ENCODE results near the gene ANAPC1. TPM values are rescaled to one million over a fixed set of nuclear protein-coding genes. Genes with fewer than 3 reads are reported as not detected.

ANAPC1 gene
- total and polyA plus RNA-seq, 10 of the 15 experiments (the other 5 are each of a cell fraction or from before 2014, with no cell fraction given): 10.0 to 108 (median 53.6) TPM

DNA sequence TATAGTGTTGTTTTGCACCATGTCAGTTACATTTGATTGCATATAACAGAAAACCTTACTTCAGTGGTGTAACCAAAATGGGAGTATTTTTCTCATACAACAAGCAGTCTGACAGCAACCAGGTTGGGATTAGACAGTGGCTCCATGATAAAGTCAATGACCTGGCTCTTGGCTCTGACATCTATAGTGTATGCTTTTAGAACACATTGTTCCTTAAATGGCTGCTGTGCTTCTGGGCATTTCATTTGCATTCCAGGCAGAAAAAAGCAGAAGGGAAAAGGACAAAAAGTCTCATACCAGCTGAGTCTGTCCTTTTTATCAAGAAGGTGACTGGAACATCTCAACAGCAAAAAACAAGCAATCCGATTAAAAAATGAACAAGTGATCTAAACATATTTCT, 24.6 kb upstream of the ANAPC1 start:
- in situ Hi-C loops (cut with MboI): no loop called here
- ChIA-PET RAD21 (ENCODE audit: unreplicated experiment) (interaction anchor here (1.2 to 1.7 kb wide), 3 partner anchors 21 to 139 kb away, joined by 3 to 4 read pairs (median 3); no protein-coding TSS in a partner anchor), CTCF (interaction anchor here (1.1 to 2.7 kb wide), 5 partner anchors 10 to 134 kb away, joined by 3 to 10 read pairs (median 4); no protein-coding TSS in a partner anchor), SMC1A (ENCODE audit: uncharacterized antibody, unreplicated experiment) (interaction anchor here (1.0 to 2.7 kb wide), 5 partner anchors 8 to 141 kb away, joined by 3 to 12 read pairs (median 5); no protein-coding TSS in a partner anchor), POLR2A (interaction anchor here (0.8 to 2.6 kb wide), 2 partner anchors 9 to 75 kb away, joined by 3 to 10 read pairs; no protein-coding TSS in a partner anchor)
- Histone ChIP-seq H3K4me3 (no peak overlapping the region), H3K9ac (ENCODE audit: control insufficient read depth, insufficient read depth, low read length) (no peak overlapping the region), H4K20me1 (ENCODE audit: control insufficient read depth, insufficient read depth) (no peaks in the 10 kb centered on the region), H3K79me2 (ENCODE audit: control insufficient read depth, insufficient read depth, low read length) (no peaks in the 10 kb centered on the region), H3K4me1 (ENCODE audit: control insufficient read depth, insufficient read depth, low read length) (peaks cover 10% of the 10 kb centered on the region), H3K36me3 (ENCODE audit: control insufficient read depth in 2 of 2, insufficient read depth in 2 of 2, low read length in 1 of 2) (no peaks in the 10 kb centered on the region), H3K4me2 (ENCODE audit: control insufficient read depth, insufficient read depth) (no peak overlapping the region), H2AFZ (ENCODE audit: control insufficient read depth, low read depth, low read length) (no peak overlapping the region), H3K27ac (ENCODE audit: control insufficient read depth, insufficient read depth) (no peak overlapping the region), H3K27me3 (replicated peaks in 1 of 2; ENCODE audit: control insufficient read depth in 2 of 2, insufficient read depth in 2 of 2, low read length in 1 of 2) (no peaks in the 10 kb centered on the region), H3K9me3 (replicated peaks; ENCODE audit: control insufficient read depth, insufficient read depth, low read length) (no peaks in the 10 kb centered on the region)
- FAIRE-seq (no peak), ATAC-seq (no peak), DNase-seq (ENCODE audit: low read depth, low spot score) (no peak)
- WGBS (ENCODE audit: insufficient coverage, insufficient replicate concordance, low lambda C conversion rate, missing lambda C conversion rate): 85% methylated on average over 1 of the region's 1 CpG
- no peak for TF ChIP-seq STAT1 (conservative IDR thresholded peaks at IDR 0.05)
- TF ChIP-seq, protein P1, sequence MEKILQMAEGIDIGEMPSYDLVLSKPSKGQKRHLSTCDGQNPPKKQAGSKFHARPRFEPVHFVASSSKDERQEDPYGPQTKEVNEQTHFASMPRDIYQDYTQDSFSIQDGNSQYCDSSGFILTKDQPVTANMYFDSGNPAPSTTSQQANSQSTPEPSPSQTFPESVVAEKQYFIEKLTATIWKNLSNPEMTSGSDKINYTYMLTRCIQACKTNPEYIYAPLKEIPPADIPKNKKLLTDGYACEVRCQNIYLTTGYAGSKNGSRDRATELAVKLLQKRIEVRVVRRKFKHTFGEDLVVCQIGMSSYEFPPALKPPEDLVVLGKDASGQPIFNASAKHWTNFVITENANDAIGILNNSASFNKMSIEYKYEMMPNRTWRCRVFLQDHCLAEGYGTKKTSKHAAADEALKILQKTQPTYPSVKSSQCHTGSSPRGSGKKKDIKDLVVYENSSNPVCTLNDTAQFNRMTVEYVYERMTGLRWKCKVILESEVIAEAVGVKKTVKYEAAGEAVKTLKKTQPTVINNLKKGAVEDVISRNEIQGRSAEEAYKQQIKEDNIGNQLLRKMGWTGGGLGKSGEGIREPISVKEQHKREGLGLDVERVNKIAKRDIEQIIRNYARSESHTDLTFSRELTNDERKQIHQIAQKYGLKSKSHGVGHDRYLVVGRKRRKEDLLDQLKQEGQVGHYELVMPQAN (conservative IDR thresholded peaks at IDR 0.05): no peak
- TF ChIP-seq ZNF622 (IDR thresholded peaks at IDR 0.05): no peak
- no peak for TF ChIP-seq SKIL (IDR thresholded peaks at IDR 0.05; ENCODE audit: low read depth, poor library complexity, severe bottlenecking)
- TF ChIP-seq BRCA1 (IDR thresholded peaks at IDR 0.05; ENCODE audit: low read depth, low read length): no peak
- no peak for TF ChIP-seq YBX1 (IDR thresholded peaks at IDR 0.05)
- TF ChIP-seq, protein P2, sequence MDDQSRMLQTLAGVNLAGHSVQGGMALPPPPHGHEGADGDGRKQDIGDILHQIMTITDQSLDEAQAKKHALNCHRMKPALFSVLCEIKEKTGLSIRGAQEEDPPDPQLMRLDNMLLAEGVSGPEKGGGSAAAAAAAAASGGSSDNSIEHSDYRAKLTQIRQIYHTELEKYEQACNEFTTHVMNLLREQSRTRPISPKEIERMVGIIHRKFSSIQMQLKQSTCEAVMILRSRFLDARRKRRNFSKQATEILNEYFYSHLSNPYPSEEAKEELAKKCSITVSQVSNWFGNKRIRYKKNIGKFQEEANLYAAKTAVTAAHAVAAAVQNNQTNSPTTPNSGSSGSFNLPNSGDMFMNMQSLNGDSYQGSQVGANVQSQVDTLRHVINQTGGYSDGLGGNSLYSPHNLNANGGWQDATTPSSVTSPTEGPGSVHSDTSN (IDR thresholded peaks at IDR 0.05; ENCODE audit: insufficient replicate concordance, low read depth, low read length): no peak
- no peak for TF ChIP-seq PRDM15 (CRISPR knock-in tag; IDR thresholded peaks at IDR 0.05)
- TF ChIP-seq CREM (IDR thresholded peaks at IDR 0.05; ENCODE audit: low read depth): no peak
- TF ChIP-seq, protein P3, sequence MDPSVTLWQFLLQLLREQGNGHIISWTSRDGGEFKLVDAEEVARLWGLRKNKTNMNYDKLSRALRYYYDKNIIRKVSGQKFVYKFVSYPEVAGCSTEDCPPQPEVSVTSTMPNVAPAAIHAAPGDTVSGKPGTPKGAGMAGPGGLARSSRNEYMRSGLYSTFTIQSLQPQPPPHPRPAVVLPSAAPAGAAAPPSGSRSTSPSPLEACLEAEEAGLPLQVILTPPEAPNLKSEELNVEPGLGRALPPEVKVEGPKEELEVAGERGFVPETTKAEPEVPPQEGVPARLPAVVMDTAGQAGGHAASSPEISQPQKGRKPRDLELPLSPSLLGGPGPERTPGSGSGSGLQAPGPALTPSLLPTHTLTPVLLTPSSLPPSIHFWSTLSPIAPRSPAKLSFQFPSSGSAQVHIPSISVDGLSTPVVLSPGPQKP (IDR thresholded peaks at IDR 0.05; ENCODE audit: low read depth, low read length): no peak
- TF ChIP-seq, protein P4, sequence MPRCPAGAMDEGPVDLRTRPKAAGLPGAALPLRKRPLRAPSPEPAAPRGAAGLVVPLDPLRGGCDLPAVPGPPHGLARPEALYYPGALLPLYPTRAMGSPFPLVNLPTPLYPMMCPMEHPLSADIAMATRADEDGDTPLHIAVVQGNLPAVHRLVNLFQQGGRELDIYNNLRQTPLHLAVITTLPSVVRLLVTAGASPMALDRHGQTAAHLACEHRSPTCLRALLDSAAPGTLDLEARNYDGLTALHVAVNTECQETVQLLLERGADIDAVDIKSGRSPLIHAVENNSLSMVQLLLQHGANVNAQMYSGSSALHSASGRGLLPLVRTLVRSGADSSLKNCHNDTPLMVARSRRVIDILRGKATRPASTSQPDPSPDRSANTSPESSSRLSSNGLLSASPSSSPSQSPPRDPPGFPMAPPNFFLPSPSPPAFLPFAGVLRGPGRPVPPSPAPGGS (IDR thresholded peaks at IDR 0.05; ENCODE audit: borderline replicate concordance, insufficient read depth, low read depth, low read length, poor library complexity, severe bottlenecking): no peak
- intact Hi-C loops (cut with micrococcal nuclease; ENCODE audit: unreplicated experiment): no loop called here
- no TSS peak for BruUV-seq (replicated peaks)

Measured in GM12878 (cell line).